ENCODE measurements around the gene APP.

The APP gene

DNA sequence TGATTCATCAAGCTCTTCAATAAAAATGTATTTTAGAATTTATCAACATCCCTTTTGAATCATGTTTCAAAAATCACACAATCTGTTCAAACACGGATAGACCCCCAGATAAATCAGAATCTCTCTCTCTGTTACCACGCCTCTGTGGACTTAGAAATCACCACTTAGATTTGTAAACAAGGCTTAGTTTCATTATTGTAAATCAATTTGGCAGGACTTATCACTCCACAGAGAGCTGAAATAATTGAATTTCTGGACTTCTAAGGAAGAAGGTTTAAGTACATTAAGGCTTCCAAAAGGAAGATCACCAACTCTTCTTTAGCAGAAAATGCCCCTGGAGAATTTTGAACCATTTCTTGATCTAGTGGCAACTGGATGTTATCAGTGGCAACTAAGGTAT is 100.4 kb downstream of the APP start:
- no peak overlapping the region for H3K4me3 ChIP-seq (ENCODE audit: low read depth, low read length)
- in situ Hi-C loops (cut with HindIII; ENCODE audit: low sequenced_read_pairs): no loop called here
- DNase-seq (ENCODE audit: low read depth, low spot score): no peak
- TF ChIP-seq, protein P1, sequence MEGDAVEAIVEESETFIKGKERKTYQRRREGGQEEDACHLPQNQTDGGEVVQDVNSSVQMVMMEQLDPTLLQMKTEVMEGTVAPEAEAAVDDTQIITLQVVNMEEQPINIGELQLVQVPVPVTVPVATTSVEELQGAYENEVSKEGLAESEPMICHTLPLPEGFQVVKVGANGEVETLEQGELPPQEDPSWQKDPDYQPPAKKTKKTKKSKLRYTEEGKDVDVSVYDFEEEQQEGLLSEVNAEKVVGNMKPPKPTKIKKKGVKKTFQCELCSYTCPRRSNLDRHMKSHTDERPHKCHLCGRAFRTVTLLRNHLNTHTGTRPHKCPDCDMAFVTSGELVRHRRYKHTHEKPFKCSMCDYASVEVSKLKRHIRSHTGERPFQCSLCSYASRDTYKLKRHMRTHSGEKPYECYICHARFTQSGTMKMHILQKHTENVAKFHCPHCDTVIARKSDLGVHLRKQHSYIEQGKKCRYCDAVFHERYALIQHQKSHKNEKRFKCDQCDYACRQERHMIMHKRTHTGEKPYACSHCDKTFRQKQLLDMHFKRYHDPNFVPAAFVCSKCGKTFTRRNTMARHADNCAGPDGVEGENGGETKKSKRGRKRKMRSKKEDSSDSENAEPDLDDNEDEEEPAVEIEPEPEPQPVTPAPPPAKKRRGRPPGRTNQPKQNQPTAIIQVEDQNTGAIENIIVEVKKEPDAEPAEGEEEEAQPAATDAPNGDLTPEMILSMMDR (IDR thresholded peaks at IDR 0.05; ENCODE audit: low read depth, low read length): no peak

DNA sequence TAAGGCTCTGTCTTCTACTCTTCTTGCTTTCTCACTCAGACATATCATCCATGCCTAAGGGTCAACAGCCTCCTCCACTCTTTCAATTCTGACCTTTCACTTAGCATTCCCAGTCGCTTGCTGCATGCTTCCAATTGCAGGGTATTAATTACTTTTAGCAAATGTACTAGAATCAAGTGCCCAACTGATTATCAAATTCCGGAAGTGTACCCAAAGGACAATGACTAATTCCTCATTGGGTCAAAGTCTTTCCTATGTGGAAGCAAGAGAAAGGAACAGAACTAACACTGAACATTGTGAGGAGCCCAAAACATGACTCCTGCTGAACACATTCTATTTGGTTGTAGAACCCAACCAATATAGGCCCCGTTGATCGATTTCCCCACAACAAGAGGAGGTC is 101.8 kb downstream of the APP start:
- H3K4me3 ChIP-seq (ENCODE audit: low read depth, low read length): no peak overlapping the region
- in situ Hi-C loops (cut with HindIII; ENCODE audit: low sequenced_read_pairs): no loop called here
- TF ChIP-seq, protein P1 (IDR thresholded peaks at IDR 0.05; ENCODE audit: low read depth, low read length): no peak
- no peak for DNase-seq (ENCODE audit: low read depth, low spot score)

DNA sequence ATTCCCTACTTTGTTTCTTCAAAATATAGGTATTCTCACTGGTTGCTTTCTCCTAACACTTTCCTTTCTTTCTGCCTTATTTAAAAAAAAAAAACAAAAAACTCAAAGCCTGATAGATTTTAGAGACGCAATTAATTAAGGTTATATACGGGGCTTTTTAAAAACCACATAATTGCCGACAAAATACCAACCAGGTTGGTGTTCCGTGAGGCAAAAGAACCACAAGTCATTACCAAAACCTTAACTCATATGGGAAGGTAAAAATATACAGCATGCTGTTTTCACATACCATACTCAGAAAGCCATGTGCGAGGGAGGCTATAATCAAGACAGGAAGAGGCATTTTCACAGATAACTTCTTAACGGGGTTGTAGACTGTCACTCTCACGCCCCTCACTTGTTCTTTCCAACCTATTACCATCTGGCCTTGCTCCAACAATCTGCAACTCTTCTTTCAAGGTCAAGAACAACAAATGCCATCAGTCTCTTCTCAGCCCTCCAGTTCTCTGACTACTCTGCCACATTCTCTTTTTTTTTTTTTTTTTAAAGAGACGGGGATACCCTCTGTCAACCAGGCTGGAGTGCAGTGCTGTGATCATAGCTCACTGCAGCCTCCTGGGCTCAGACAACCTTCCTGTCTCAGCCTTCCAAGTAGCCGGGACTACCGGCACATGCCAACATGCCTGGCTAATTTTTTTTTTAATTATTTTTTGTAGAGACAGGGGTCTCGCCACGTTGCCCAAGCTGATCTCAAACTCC is 102.6 kb downstream of the APP start:
- no peak for DNase-seq (ENCODE audit: low read depth, low spot score)
- TF ChIP-seq, protein P1 (IDR thresholded peaks at IDR 0.05; ENCODE audit: low read depth, low read length): no peak
- in situ Hi-C loops (cut with HindIII; ENCODE audit: low sequenced_read_pairs): no loop called here
- no peak overlapping the region for H3K4me3 ChIP-seq (ENCODE audit: low read depth, low read length)

DNA sequence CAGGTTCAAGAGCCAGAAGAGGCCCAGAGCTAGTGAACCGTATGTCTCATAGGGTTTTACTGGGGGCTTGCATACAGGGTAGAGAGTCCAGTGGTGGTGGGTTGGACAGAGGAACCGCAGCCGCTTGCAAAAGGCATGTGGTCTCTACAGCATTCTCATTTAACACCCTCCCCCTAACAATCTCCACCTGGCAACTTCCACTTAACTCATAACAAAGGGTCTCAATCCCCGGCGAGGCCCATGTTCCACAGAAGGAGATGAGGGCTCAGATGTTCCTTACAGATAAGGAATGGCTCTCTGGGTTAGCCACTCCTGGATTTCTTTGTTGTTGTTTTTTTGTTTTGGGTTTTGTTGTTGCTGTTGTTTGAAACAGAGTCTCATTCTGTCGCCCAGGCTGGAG is 106.1 kb downstream of the APP start:
- in situ Hi-C loops (cut with HindIII; ENCODE audit: low sequenced_read_pairs): no loop called here
- TF ChIP-seq, protein P1 (IDR thresholded peaks at IDR 0.05; ENCODE audit: low read depth, low read length): no peak
- H3K4me3 ChIP-seq (ENCODE audit: low read depth, low read length): no peak overlapping the region
- DNase-seq (ENCODE audit: low read depth, low spot score): no peak

DNA sequence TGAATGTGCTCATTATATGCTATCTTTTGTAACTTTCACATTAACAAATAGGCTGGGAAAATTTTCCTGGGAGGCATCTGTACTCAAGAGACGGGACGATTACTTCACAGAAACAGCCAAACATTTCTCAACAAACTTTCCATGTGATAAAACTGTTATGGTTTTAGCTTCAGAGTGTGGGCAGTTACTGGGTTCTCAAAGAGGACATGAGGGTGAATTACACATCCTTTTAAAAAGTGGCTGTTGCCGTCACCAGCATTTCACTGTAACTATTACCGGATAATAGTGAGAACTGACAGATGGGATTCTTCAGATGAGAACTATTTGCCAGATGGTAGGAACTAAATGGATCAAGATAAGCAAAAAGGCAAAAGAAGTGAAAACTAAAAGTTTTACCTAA is 109.1 kb downstream of the APP start:
- no peak for DNase-seq (ENCODE audit: low read depth, low spot score)
- H3K4me3 ChIP-seq (ENCODE audit: low read depth, low read length): no peak overlapping the region
- TF ChIP-seq, protein P1 (IDR thresholded peaks at IDR 0.05; ENCODE audit: low read depth, low read length): no peak
- in situ Hi-C loops (cut with HindIII; ENCODE audit: low sequenced_read_pairs): no loop called here

DNA sequence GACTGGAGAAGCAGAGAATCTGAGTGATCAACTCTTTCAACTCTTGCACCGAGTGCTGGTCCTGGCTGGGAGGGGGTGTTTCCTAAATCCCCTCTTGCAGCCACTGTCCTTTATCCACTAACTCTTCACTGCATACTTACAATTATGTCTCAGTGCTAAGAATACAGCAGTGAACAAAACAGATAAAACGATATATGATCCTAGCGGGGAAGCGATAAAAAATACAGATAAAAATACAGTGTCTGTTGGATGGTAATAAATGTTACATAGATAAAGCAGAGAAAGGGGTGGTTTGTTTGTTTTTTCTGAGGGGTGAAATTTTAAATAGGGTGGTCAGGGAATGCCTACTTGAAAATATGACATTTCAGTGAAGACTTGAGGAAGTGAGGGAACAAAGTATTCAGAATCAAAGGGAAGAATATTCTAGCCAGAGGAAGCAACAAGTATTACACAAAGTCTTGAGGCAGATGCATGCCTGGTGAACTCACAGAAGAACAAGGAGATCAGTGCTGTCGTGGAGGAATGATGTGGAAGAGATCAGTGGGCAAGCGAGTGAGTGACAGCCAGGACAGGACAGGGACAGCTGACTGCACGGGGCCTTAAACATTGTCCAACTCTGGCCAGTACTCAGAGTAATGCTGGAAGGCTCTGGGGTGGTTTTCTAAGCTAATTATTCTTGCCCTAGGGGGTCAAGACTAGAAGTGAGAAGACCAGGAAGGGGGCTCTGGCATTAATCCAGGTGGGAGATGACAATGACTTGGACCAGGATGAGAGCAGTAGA is 110.0 kb downstream of the APP start:
- DNase-seq (ENCODE audit: low read depth, low spot score): no peak
- H3K4me3 ChIP-seq (ENCODE audit: low read depth, low read length): no peak overlapping the region
- in situ Hi-C loops (cut with HindIII; ENCODE audit: low sequenced_read_pairs): no loop called here
- TF ChIP-seq, protein P1 (IDR thresholded peaks at IDR 0.05; ENCODE audit: low read depth, low read length): no peak

Data from astrocyte of the spinal cord (primary cell).